Osteoblast (primary cell): ENCODE data around the gene RPL18. TPM values are rescaled to one million over a fixed set of nuclear protein-coding genes. Genes with fewer than 3 reads are reported as not detected.
A peak's percentile ranks its signal among the peaks of the same experiment; 100 is the strongest.

ENCODE experiments used
- DNase-seq: peaks from one replicate; pipeline ENCODE4 v3.0.0; 2011; ENCODE audit warnings: low spot score, mixed read lengths; ENCODE audit not compliant: insufficient read length; ENCODE audit errors: missing footprints
- H2AFZ ChIP-seq: 2 replicates; pipeline ENCODE4 v1.6.0; 2011; ENCODE audit warnings: mild to moderate bottlenecking, low read length
- H3K27ac ChIP-seq: 2 replicates; pipeline ENCODE4 v1.5.1; 2011; ENCODE audit warnings: mild to moderate bottlenecking, low read depth, low read length, moderate library complexity
- H3K27me3 ChIP-seq: 2 replicates; pipeline ENCODE4 v1.6.0; 2012; ENCODE audit warnings: mild to moderate bottlenecking, control low read depth, inconsistent platforms, low read length, moderate library complexity; ENCODE audit not compliant: insufficient read depth
- H3K36me3 ChIP-seq: 2 replicates; pipeline ENCODE4 v1.5.1; 2011; ENCODE audit warnings: mild to moderate bottlenecking, low read length, control low read depth, moderate library complexity; ENCODE audit not compliant: insufficient read depth
- H3K4me1 ChIP-seq: 2 replicates; pipeline ENCODE4 v1.5.1; 2011; ENCODE audit warnings: mild to moderate bottlenecking, low read length, control low read depth, moderate library complexity; ENCODE audit not compliant: insufficient read depth
- H3K4me2 ChIP-seq: 2 replicates; pipeline ENCODE4 v1.6.0; 2011; ENCODE audit warnings: mild to moderate bottlenecking, low read length; ENCODE audit not compliant: insufficient read depth
- H3K4me3 ChIP-seq: fragments of 200-600 bp; sonication (generic); 3 replicates; pipeline ENCODE4 v1.5.1; 2012; ENCODE audit warnings: mild to moderate bottlenecking, low read length, inconsistent platforms; ENCODE audit not compliant: insufficient read depth
- H3K79me2 ChIP-seq: 2 replicates; pipeline ENCODE4 v1.6.0; 2012; ENCODE audit warnings: mild to moderate bottlenecking, low read length, control low read depth, inconsistent platforms; ENCODE audit not compliant: insufficient read depth
- H3K9me3 ChIP-seq: 2 replicates; pipeline ENCODE4 v1.5.1; 2011; ENCODE audit warnings: low read depth, low read length, control low read depth
- H4K20me1 ChIP-seq: 2 replicates; pipeline ENCODE4 v1.6.0; 2012; ENCODE audit warnings: mild to moderate bottlenecking, low read length, control low read depth; ENCODE audit not compliant: insufficient read depth
- CTCF ChIP-seq: IDR thresholded peaks from 2 replicates; pipeline ENCODE4 v1.5.1; 2011; ENCODE audit warnings: mild to moderate bottlenecking, low read depth, low read length, moderate library complexity; ENCODE audit errors: extremely low read depth
- total RNA-seq: library from RNA; depleted of rRNA; stranded (reverse); fragments of >200 nt; gene quantifications from 2 replicates; pipeline ENCODE4 v1.2.3, GENCODE V29; 2012

The RPL18 gene
- total RNA-seq, 1 donor = 1,357 TPM

- H4K20me1 ChIP-seq = peaks cover 41% of the 10 kb centered on the region
- no peak for TF ChIP-seq CTCF
- H2AFZ ChIP-seq = no peak overlapping the region
- peaks cover 48% of the 10 kb centered on the region for H3K79me2 ChIP-seq
- H3K27me3 ChIP-seq = no peaks in the 10 kb centered on the region
- DNase-seq = no peak
- H3K36me3 ChIP-seq = peaks cover 35% of the 10 kb centered on the region
- peaks cover 22% of the 10 kb centered on the region for H3K4me1 ChIP-seq
- peak overlapping the region; percentile 100 for H3K4me3 ChIP-seq
- no peaks in the 10 kb centered on the region for H3K9me3 ChIP-seq
- H3K27ac ChIP-seq = no peak overlapping the region
- peak overlapping the region; percentile 81 for H3K4me2 ChIP-seq
Observed at GRCh38 chr19:48616491-48617056, 2.4 kb downstream of the RPL18 start.

DNA sequence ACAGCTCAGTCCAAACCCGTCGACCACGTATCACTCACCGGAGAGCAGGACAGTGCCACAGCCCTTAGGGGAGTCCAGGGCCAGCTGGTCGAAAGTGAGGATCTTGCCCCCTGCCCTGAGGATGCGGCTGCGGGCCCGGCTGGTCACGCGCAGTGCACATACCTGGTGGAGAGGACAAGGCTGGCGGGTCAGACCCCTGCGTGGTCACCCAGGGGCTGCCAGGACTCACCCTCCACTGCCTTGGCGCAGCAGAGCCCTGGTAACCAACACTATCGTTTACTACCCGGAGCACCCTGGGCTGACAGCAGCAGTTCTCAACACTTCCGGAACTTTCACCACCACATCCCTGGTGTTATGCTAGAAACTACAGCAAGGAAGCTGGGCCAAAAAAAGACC is 2.9 kb downstream of the RPL18 start:
- peak overlapping the region; percentile 81 for H3K4me2 ChIP-seq
- H3K27me3 ChIP-seq = no peaks in the 10 kb centered on the region
- H3K79me2 ChIP-seq = peaks cover 47% of the 10 kb centered on the region
- no peak overlapping the region for H2AFZ ChIP-seq
- peaks cover 22% of the 10 kb centered on the region for H3K4me1 ChIP-seq
- DNase-seq = peak; percentile 87
- peaks cover 32% of the 10 kb centered on the region for H3K36me3 ChIP-seq
- no peak overlapping the region for H3K27ac ChIP-seq
- no peaks in the 10 kb centered on the region for H3K9me3 ChIP-seq
- peaks cover 41% of the 10 kb centered on the region for H4K20me1 ChIP-seq
- TF ChIP-seq CTCF = no peak
- no peak overlapping the region for H3K4me3 ChIP-seq

- peaks cover 22% of the 10 kb centered on the region for H3K4me1 ChIP-seq
- no peak for TF ChIP-seq CTCF
- no peak overlapping the region for H3K27ac ChIP-seq
- H3K9me3 ChIP-seq = no peaks in the 10 kb centered on the region
- H3K4me2 ChIP-seq = no peak overlapping the region
- peaks cover 47% of the 10 kb centered on the region for H3K79me2 ChIP-seq
- DNase-seq = peak; percentile 68
- no peak overlapping the region for H2AFZ ChIP-seq
- no peaks in the 10 kb centered on the region for H3K27me3 ChIP-seq
- H4K20me1 ChIP-seq = peaks cover 41% of the 10 kb centered on the region
- no peak overlapping the region for H3K4me3 ChIP-seq
- H3K36me3 ChIP-seq = peaks cover 32% of the 10 kb centered on the region
Observed at GRCh38 chr19:48615231-48616040, 3.5 kb downstream of the RPL18 start.
